H7 (cell line): Measurements from ENCODE around the gene ZNF157. TPM values are rescaled to one million over a fixed set of nuclear protein-coding genes. Genes with fewer than 3 reads are reported as not detected.

Experiments
- total RNA-seq: library from RNA; depleted of rRNA; stranded (reverse); fragments of >200 nt; shearing (Covaris generic); gene quantifications from 2 replicates; pipeline ENCODE4 v1.2.3, GENCODE V29; 2014; rRNA removed

The ZNF157 gene
- total RNA-seq, 1 experiment from 2014 or later, result 0.31 TPM

Other genes starting within 250 kb of the ZNF157 start
- gene NDUFB11, start 225.9 kb upstream of the ZNF157 start, total RNA-seq, result 106 and 108 TPM in 2 replicates
- 72.6 and 79.1 TPM in 2 replicates for gene RBM10, start 225.4 kb upstream of the ZNF157 start, total RNA-seq
- 427 and 477 TPM in 2 replicates for gene UBA1, start 176.7 kb upstream of the ZNF157 start, total RNA-seq
- 227 and 270 TPM in 2 replicates for gene CDK16, start 151.9 kb upstream of the ZNF157 start, total RNA-seq
- gene USP11, start 137.6 kb upstream of the ZNF157 start, total RNA-seq, result 97.8 and 105 TPM in 2 replicates
- 4.3 TPM in 2 replicates for gene ZNF41, start 112.6 kb downstream of the ZNF157 start, total RNA-seq
- 34.4 and 38.2 TPM in 2 replicates for gene ARAF, start 190.6 kb downstream of the ZNF157 start, total RNA-seq
- gene TIMP1, start 211.9 kb downstream of the ZNF157 start, total RNA-seq, result 59.6 and 66.1 TPM in 2 replicates
- 0.81 and 2.1 TPM in 2 replicates for gene SYN1, start 249.3 kb downstream of the ZNF157 start, total RNA-seq